Stimulated activated CD8-positive, alpha-beta memory T cell treated with anti-CD3 and anti-CD28 coated beads, Interleukin-4, amount 100 ng/mL, for 24 hours (primary cell): ENCODE results near the gene TMEM108.

ENCODE experiments used
- DNase-seq: peaks from one replicate; pipeline ENCODE4 v3.0.0-alpha.2; 2020; ENCODE audit warnings: low read depth

The TMEM108 gene

DNA sequence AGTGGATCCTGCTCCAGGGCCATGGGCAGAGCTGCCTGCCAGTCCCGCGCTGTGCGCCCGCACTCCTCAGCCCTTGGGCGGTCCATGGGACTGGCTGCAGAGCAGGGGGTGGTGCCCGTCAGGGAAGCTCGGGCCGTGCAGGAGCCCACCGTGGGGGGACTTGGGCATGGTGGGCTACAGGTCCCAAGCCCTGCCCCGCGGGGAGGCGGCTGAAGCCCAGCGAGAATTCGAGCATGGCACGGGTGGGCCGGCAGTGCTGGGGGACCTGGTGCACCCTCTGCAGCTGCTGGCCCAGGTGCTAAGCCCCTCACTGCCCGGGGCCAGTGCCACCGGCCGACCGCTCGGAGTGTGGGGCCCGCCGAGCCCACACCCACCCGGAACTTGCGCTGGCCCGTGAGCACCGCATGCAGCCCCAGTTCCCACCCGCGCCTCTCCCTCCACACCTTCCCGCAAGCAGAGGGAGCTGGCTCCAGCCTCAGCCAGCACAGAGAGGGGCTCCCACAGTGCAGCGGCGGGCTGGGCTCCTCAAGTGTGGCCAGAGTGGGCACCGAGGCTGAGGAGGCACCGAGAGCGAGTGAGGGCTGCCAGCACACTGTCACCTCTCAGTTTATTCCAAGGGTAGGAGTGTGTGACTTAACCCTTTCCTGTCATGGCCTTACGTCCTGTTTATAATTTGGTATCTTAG, 129.3 kb downstream of the TMEM108 start:
- DNase-seq: no peak

DNA sequence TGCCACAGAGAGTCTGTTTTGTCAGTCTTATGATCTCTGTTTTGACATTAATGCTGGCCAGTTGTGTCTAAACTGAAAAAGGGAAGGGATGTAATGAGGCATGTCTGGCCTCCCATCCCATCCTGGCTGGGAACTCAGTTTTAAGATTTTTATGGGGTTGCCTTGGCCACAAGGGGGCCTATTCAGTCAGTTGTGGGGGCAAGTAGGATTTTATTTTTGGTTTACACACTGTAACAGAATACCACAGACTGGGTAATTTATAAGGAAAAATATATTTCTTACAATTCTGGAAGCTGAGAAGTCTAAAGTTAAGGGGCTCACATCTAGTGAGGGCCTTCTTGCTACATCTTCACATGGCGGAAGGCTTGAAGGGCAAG, 129.8 kb downstream of the TMEM108 start:
- no peak for DNase-seq

DNA sequence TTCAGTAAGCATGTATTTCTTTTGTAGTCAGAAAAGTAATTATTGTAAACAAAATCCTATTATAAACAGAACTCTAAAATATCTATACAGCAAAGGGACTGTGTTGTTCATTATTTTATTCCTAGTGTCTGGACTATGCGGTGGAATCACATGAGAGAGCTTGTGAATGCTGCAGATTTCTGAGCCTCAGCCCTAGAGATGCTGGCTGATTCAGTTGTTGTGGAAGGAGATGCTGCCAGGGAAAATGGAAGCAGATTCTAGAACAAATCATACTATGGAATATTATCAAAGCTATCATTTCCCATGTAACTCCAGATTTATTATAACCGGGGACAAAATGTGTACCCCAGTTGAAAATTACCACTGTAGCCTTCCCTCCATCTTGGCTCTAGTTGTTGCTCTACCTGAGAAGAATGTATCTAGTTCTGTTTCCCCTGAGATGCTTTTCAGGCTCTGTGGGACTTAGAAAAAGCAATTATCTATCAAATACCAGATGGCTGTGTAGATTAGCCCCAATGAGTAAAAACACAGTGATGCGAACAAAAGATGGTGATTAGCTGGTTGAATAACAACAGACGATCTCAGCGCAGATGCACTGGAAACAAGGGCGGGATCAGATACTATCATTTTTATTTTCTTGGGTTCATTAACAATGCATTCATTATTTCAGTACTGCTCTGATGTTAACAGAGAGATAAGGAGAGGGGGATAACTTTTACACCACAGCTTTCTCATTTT, 131.3 kb downstream of the TMEM108 start:
- DNase-seq: no peak

DNA sequence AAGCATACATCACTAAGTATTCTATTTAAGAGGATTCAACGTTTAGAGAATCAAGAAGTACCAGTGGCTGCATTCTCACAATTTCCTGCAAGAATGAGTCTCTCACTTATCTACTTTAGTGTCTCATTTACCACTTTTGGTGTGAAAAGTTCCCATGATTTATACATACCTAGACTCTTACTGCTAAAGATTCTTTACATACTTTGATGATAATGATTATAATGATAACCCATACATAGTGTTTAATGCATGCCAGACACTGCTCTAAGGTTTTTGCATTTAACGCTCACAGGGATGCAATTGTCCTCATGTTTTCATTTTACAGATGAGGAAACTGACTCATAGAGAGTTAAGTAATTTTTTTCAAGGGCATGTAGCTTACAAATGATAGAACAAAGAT, 133.6 kb downstream of the TMEM108 start:
- no peak for DNase-seq

DNA sequence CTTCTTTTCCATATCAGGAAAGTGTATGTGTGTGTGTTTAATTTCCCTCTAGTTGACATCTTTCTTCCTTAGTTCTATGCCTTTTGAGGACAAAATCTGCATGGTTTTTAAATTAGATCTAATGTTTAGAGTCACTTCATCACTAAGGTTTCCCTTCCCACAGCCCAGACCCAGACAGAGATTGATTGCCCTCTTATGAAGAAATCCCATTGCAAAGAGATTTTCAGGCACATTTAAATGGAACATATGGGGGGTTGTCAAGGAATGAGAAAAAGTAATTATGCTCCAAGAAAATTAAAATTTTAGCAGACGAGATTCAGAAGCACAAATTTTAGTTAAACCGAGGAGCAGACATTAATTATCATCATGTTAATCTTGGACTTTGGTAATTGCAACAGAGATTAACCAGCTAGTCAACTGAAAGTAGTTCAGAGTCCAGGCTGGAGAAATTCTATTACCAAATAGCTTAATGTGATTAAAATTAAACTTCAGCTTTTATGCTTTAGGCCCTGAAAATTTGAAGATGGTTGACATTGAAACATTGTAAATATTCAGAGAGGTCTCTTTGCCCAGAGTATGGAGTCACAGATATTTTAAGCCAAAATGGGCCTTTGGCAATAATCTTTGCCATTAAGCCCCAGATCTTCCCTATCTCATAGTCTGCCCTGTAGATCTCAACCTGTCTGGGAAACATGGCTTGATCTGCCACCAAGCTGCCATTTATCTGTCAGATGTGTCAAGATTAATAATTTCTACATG, 143.4 kb downstream of the TMEM108 start:
- no peak for DNase-seq

DNA sequence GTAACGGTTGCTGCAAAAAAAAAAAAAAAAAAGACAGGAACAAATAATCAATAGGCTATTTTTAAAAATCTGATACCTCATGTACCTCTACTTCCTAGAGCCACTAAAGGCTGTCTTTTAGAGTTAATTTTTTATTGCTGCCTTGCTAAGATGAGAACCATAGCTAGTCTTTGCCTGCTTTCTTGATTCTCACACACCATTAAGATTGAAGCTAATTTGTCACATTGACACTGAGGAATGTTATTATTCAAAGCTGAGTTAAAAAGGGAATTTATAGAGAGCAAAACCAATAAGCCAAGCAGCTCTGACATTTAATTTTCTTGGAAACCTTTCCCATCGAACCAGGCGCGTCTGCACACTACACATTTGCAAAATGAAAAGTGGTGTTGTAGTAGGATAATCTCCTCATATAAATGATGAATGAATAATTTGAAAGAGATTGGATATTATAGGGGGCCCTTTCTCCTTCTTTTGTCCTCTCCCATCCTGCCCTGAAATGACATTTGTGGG, 149.7 kb downstream of the TMEM108 start:
- no peak for DNase-seq

DNA sequence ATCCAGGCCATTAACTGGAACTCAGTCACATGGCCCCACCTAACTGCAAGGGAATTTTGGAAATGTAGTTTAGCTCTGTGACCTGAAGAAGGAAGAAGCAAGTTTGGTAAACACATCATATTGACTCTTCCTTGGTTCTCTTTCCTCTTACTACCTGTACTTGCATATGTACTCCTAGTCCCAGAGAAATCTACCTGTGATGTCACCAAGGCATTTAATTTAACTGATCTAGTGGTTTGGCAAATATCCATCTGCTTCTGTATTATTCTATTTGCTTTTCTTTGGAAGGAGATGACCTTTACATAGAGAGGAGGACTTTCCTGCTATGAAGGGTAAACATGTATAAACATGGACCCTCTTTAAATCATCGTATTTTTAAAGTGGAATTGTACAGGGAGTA, 150.8 kb downstream of the TMEM108 start:
- no peak for DNase-seq

DNA sequence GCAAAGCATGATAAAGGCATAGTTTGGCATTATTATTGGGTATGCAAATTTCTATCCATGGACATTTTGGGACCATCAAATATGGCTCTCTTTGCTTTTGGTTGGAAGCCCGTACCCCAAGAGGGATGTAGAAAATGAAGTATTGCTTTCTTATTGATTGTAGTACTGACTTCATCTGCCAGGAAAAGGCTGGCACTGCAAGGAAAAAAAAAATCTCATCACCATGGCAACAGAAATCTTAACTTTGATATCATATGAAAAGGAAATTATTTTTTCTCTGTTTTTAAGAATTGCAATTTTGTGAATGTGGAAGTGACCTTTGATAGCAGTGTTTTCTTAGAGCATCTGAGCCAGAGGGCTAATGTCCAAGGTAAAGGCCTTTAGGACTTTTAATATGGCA, 151.7 kb downstream of the TMEM108 start:
- no peak for DNase-seq

DNA sequence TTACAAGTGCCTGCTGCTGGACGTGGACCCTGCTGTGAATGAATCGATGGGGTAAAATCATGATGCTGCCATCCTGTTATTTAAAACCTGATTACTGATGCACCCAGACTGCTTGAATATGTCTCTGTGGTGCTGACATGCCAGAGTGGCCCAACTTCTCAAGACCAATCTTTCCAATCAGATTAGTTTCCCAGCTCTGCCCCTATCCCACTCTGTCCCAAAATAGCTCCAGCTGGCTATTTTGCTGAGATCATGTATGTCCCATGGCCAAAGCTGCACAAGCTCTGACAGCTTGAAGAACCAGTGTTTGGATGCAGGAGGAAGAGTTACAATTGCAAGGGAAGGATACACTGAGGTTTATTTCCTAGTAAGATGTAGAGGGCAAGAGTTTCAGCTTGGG, 153.6 kb downstream of the TMEM108 start:
- no peak for DNase-seq

DNA sequence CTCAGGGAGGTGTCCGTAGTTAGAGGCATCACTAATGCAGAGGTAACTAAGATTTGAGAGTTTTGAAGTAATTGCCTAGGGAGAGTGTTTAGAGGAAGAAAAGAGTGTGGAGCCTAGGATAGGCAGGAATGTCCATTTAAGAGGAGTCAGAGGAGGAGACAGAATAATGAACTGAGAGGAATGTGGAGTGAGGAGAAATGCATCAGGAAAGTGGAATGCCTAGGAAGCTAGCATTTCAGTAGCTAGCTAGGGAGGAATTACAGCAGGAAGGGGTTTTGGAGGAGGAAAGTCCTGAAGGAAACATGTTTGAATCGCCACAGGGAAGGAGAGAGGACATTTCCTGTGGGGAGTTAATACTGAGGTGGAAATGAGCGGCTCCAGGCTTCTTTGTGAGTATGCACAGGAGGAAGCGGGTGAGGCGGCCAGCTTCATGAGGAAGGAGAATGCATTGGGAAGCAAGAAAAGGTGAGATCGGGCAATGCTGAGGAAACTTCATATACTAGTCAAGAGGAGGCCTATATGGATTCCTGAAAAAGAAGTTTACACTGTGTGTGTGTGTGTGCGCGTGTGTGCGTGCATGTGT, 154.3 kb downstream of the TMEM108 start:
- DNase-seq: no peak

DNA sequence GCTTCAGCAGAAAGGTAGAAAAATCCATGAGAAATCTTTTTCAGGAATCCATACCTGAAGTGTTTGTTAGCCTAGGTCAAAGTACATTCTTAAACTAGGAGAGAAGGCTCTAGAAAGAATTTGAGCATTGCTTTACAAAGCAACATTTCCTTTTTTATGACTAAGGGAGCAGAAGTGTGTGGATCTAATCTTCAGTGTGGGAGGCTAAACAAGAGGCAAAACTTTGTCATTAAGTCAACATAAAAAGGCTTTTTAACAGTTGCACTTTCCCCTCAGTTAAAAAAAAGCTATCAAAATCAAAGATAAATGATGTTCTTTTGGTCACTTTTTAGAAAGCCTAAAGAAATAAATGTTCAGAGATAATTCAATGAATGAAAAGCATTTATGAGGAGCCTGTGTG, 154.8 kb downstream of the TMEM108 start:
- no peak for DNase-seq

DNA sequence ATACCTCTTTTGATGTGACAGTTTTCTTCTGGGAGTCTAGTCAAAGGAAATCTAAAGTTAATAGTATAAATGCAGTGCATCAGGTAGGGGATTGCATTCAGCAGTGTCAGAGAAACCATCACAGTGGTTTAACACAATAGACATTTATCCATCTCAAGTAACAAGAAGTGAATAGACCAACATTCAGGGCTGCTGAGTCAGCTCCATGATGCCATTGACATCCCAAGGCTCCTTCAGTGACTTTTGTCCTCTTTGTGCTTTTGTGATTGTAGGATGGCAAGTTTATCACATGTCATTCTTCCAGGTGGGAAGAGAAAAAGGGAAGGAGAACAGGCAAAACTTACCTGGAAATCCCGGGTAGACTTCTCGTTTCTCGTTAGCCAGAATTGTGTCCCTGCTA, 158.3 kb downstream of the TMEM108 start:
- no peak for DNase-seq

DNA sequence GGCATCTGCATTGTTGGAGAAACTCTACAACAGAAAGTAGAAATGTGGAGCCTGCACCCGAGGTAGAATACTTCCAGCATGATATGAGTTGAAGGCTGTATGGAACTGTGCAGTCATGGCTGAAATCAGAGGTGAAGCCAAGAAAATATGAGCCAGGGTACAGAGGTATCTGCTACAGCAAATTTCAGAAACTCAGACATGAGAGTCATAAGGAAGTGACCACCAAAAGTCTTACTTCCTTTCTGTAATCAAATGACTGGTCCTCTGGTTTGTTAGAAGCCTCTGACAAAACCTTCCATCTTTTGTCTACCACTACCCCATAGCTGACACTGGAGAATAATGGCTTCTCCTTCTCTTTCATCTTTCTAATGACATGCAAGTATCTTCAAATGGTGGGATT, 159.4 kb downstream of the TMEM108 start:
- DNase-seq: no peak

DNA sequence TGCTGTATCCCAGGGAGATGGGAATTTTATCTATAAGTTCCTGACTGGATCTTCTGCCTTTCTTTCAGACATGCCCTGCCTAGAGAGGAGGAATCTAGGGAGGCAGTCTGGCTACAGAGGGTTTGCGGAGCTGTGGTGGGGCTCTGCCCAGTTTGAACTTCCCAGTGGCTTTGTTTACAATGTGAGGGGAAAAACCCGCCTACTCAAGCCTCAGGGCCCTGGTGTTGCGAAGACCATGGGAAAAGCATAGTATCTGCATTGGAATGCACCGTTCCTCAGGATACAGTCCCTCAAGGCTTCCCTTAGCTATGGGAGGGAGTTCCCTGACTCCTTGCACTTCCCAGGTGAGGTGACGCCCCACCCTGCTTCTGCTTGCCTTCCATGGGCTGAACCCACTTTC, 168.7 kb downstream of the TMEM108 start:
- no peak for DNase-seq

DNA sequence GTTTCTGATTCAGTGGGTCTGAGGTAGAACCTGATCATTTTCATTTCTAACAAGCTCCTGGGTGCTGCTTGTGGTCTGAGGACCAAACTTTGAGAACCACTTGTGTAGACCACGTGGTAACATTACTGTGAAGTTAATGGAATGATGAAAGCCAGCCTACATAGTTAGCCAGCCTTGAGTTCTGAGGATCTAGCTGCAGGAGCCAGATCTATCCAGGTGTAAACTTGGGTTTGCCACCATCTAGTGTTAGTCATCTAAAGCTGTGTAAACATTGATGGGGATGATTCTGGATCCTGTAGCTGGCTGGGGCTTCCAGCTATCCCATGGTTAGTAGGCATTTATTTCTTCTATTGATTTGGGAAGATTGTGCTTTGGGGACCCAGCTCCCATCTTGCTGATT, 170.0 kb downstream of the TMEM108 start:
- DNase-seq: no peak

DNA sequence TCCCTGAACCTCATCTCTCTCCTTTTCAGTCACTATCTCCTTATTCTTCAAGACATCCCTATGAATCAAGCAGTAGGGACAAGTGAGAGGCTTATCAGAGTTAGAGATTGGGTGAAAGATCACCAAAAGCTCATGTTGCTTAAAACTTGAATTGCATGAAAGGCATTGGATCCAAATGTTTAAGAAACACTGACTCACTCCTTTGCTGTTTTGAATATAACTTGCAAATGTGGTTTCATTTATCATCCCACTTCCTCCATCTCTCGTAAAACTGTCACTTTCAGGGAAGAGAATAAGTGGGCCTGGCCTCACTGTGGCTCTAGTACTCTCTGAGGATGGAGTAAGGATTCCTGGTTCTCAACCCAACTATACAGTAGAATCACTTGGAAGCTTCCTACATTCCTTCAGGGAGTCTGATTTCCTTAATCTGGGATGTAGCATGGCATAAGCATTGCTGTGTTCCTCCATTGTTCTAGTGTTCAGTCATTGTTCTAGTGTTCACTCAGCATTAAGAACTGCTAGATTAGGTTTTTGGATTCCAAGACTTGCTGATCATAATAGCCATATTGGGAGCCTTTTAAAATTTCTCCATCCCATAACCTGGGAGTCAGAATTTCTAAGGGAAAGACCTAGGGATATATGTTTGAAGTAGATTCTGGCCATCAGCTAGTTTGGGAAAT, 171.8 kb downstream of the TMEM108 start:
- DNase-seq: no peak

DNA sequence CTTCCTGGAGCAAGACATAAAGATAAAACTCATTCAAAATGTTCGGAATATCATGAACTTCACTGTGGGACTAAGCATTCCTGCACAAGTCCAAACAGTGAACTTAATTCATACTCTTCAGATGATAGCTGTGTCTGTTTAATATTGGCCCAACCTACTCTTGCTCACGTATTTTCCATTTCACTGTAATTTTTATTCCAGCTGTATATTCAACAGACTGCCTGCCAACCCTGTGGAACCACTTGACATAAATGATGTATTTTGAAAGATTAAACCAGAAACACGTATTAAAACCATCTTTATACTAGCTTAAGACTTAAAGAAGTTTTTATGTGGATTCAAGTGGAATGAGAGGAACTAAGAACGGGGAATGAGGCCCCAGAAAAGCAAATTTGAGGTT, 172.5 kb downstream of the TMEM108 start:
- DNase-seq: no peak

DNA sequence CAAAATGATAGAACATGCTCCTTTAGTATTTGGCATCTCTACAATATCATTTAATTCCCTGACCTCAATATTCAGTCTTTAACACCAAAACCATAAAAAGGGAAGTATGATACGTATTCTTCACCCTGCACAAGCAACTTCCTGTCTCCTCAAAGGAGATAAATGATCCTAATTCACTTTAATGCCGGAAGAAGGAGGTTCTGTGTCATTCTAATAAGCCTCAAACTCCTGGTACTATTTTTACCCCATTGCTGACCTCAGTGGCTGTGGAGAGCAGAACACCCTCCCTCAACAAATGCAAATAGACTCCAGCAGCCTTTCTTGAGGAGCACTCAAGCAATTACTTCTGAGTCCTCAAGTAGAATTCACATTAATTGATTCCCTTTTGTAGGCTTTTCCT, 173.3 kb downstream of the TMEM108 start:
- DNase-seq: no peak

DNA sequence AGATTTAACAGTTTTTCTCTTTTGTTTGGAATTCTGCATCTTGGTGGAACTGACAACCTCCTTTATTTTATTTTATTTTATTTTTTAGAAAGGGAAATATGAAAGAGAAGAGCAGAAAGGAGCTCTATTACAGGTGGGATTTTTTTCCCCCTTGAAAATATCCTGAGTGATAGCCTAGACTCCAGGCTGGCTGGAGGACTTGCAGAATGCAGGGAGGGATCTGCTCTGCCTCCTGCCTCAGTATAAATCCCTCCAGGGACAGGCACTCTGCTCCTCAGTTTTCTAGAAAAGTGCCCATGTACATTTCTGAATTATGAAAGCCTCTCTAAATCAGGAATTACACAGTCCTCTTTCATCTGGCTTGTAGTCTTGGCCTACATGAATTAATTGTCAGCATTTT, 173.7 kb downstream of the TMEM108 start:
- DNase-seq: no peak

DNA sequence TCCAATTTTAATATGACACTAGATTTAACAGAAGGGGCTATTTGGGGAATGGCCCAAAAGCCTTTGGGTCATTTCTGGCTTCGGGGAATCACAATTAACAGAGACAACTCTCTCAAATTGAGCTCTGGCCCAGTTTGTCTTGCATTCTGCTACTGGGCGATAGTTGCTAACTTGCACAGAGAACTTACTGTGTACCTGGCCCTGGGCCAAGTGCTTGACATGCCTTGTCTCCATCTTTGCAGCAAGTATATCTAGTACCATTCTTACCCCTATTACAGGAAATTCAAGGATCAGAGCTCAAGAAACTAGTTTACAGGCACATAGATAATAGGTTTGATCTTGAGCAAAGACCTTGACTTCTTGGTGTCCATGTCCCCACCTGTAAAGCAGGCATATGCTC, 175.7 kb downstream of the TMEM108 start:
- DNase-seq: no peak

DNA sequence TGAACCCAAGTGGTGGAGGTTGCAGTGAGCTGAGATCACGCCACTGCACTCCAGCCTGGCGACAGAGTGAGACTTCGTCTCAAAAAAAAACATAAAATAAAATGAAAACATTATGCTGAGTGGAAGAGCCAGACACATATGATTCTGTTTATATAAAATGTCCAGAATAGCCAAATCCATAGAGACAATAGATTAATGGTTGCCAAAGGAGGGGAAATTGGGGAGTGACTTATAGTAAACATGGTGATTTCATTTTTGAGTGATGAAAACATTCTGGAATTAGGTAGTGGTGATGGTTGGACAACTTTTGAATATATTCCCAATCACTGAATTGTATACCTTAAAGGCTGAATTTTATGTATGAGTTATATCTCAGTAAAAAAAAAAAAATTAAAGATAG, 189.6 kb downstream of the TMEM108 start:
- no peak for DNase-seq

DNA sequence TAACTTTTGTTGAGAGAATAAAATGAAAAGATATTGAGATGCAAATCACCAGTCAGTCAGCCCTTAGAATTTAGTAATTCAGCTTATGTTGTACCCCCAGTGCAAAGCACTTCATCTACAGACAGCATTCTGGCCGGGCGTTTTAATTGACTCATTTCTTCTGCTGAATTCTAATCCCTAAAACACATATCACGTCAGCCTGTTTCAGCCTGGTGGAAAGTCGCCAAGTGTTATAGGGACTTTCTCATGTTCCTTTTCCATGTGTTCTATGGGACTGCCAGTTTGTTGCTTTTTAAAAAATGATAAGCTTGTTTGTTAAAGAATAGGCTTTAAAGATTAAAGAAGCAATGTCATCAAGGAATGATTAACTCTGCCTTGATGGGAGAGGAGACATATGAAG, 192.0 kb downstream of the TMEM108 start:
- DNase-seq: no peak
